T-cell (primary cell): ENCODE results near the gene PLSCR2. TPM values are rescaled to one million over a fixed set of nuclear protein-coding genes. Genes with fewer than 3 reads are reported as not detected.

ENCODE experiments used
- ATAC-seq, 4 experiments: fragments of 200-7000 bp in 3 of 4; fragments of 150-1000 bp in 1 of 4; cut with Tn5 transposase; replicated peaks in 1 of 4; 1 replicate in 3 of 4; 2 replicates in 1 of 4; pipeline ENCODE4 v1.10.0; 2021; ENCODE audit warnings: moderate library complexity in 3 of 4, mild to moderate bottlenecking in 2 of 4, moderate number of reproducible peaks in 1 of 4
- CTCF ChIA-PET, 2 donors: fragments of 300-600 bp; sonication (Branson Sonifier 250); formaldehyde crosslinking; loops; one replicate each; lab custom pipeline; 2022; ENCODE audit warnings: antibody characterized with exemption in 2 of 2; lab: Charles Lee
- POLR2A ChIA-PET, 2 donors: fragments of 300-600 bp; sonication (Branson Sonifier 250); formaldehyde crosslinking; loops; one replicate each; lab custom pipeline; 2022; ENCODE audit warnings: antibody characterized with exemption in 2 of 2; lab: Charles Lee
- DNase-seq, 35 experiments: peaks; one replicate each; pipeline versions ENCODE4 v3.0.0 to v3.0.0-alpha.2; 2013 to 2023
- H3K27ac ChIP-seq: one replicate; pipeline ENCODE4 v1.5.1; 2013; ENCODE audit warnings: low read length
- H3K27me3 ChIP-seq, 2 experiments: replicated peaks in 1 of 2; 1 replicate in 1 of 2; 2 replicates in 1 of 2; pipeline versions ENCODE4 v1.6.1 to v1.7.0; 2013; ENCODE audit warnings: low read length in 1 of 2, mixed read lengths in 1 of 2; ENCODE audit not compliant: control insufficient read depth in 2 of 2, insufficient read depth in 2 of 2; ENCODE audit errors: extremely low read depth in 1 of 2
- H3K36me3 ChIP-seq, 2 donors: 1 replicate in 1 of 2; 2 replicates in 1 of 2; pipeline versions ENCODE4 v1.6.1 to v1.7.0; 2013; ENCODE audit warnings: low read length in 1 of 2; ENCODE audit not compliant: control insufficient read depth in 2 of 2, insufficient read depth in 1 of 2; ENCODE audit errors: extremely low read depth in 1 of 2
- H3K4me1 ChIP-seq, 2 experiments: 1 replicate in 1 of 2; 2 replicates in 1 of 2; pipeline versions ENCODE4 v1.6.1 to v1.7.0; 2013; ENCODE audit warnings: low read length in 2 of 2, mixed read lengths in 1 of 2; ENCODE audit not compliant: insufficient read depth in 2 of 2, control insufficient read depth in 1 of 2; ENCODE audit errors: extremely low read depth in 1 of 2
- H3K4me3 ChIP-seq, 2 donors: 1 replicate in 1 of 2; 2 replicates in 1 of 2; pipeline versions ENCODE4 v1.5.1 to v1.7.0; 2013; ENCODE audit warnings: mild to moderate bottlenecking in 2 of 2, low read length in 1 of 2, moderate library complexity in 1 of 2; ENCODE audit not compliant: control insufficient read depth in 1 of 2; ENCODE audit errors: extremely low read depth in 1 of 2
- H3K9me3 ChIP-seq: 2 replicates; pipeline ENCODE4 v1.7.0; 2013
- H3K27ac Mint-ChIP-seq, 2 donors: one replicate each; pipeline ENCODE4 v1.8.0; 2020 to 2021; ENCODE audit warnings: mild to moderate bottlenecking in 2 of 2, mixed read lengths in 2 of 2
- H3K27me3 Mint-ChIP-seq, 2 donors: one replicate each; pipeline ENCODE4 v1.8.0; 2021 to 2022; ENCODE audit warnings: mixed read lengths in 2 of 2
- H3K36me3 Mint-ChIP-seq: one replicate; pipeline ENCODE4 v1.8.0; 2021; ENCODE audit warnings: mixed read lengths
- H3K4me1 Mint-ChIP-seq, 3 donors: one replicate each; pipeline ENCODE4 v1.8.0; 2020 to 2022; ENCODE audit warnings: mixed read lengths in 3 of 3, mild to moderate bottlenecking in 1 of 3
- H3K4me3 Mint-ChIP-seq, 3 donors: one replicate each; pipeline ENCODE4 v1.8.0; 2020 to 2022; ENCODE audit warnings: mild to moderate bottlenecking in 3 of 3, mixed read lengths in 3 of 3, moderate library complexity in 3 of 3
- H3K9me3 Mint-ChIP-seq, 3 donors: one replicate each; pipeline ENCODE4 v1.8.0; 2020 to 2022; ENCODE audit warnings: mixed read lengths in 3 of 3
- WGBS: methylation state at CpG from one replicate; pipeline ENCODE4 v1.1.5; 2013; ENCODE audit warnings: missing lambda C conversion rate; ENCODE audit not compliant: insufficient coverage; 5-methylcytosine and 5-hydroxymethylcytosine counted together
- total RNA-seq, 35 experiments: library from RNA in 6 of 35; stranded (reverse) in 6 of 35; fragments of 120-200 nt in 1 of 35; gene quantifications; one replicate each; pipeline versions ENCODE4 v1.2.1 to v1.2.4 and lab custom pipeline; 2013 to 2026

PLSCR2 gene
- total RNA-seq, 5 donors from 2014 or later (not counting 1 experiment from before 2014, with no cell fraction given) = 0.63 to 1.2 TPM; not detected in 3

DNA sequence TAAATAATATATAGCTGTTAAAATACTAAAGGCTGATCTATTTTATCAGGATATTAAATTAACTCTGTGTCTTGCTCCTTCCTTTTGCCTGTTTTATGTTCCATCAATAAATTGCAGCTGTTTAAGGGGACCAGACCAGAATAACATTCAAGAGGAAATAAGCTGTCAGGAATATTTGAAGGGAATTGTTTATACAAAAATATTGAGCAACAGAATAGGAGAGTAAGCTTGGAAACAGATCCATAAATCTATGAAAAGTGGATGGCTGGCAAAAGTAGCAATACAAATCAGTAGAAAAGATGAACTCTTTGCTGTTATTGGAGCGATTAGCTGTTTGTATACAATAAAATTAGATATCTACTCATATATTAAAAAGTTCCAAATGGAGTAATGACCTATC is 36.2 kb upstream of the PLSCR2 start:
- Mint-ChIP-seq H3K27ac (no peak overlapping the region), H3K9me3 (no peaks in the 10 kb centered on the region), H3K36me3 (peaks cover 19% of the 10 kb centered on the region), H3K4me3 (no peak overlapping the region), H3K4me1 (no peaks in the 10 kb centered on the region), H3K27me3 (no peaks in the 10 kb centered on the region)
- H3K4me3 ChIP-seq = no peak overlapping the region
- no peaks in the 10 kb centered on the region for H3K4me1 ChIP-seq
- DNase-seq (no peak), ATAC-seq (no peak)
- no peak overlapping the region for H3K27ac ChIP-seq
- no CpG with 5 or more reads among the region's 1 CpG for WGBS
- no peaks in the 10 kb centered on the region for H3K36me3 ChIP-seq
- no peaks in the 10 kb centered on the region for H3K27me3 ChIP-seq
- ChIA-PET CTCF (no interaction called here), POLR2A (no interaction called here)
- no peaks in the 10 kb centered on the region for H3K9me3 ChIP-seq

DNA sequence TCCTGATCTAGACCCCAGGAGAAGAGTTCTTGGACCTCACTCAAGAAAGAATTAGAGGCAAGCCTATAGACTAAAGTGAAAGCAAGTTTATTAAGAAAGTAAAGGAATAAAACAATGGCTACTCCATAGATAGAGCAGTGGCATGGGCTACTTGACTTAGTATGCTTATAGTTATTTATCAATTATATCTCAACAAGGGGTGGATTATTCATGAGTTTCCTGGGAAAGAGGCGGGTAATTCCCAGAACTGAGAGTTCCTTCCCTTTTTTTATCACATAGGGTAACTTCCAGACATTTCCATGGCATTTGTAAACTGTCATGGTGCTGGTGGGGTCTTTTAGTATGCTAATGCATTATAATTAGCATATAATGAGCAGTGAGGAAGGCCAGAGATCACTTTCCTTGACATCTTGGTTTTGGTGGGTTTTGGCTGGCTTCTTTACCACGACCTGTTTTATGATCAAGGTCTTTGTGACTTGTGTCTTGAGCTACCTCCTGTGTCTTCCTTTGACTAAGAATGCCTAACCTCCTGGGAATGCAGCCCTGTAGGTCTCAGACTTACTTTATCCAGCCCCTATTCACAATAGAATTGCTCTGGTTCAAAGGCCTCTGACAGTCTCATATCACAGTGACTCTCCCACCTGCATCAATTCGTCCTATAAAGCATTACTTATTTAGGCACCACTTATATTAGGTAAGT is 35.3 kb upstream of the PLSCR2 start:
- Mint-ChIP-seq H3K36me3 (peaks cover 14% of the 10 kb centered on the region), H3K27me3 (no peaks in the 10 kb centered on the region), H3K4me1 (no peaks in the 10 kb centered on the region), H3K27ac (no peak overlapping the region), H3K4me3 (no peak overlapping the region), H3K9me3 (no peaks in the 10 kb centered on the region)
- no peaks in the 10 kb centered on the region for H3K4me1 ChIP-seq
- H3K27me3 ChIP-seq = no peaks in the 10 kb centered on the region
- H3K9me3 ChIP-seq = no peaks in the 10 kb centered on the region
- H3K4me3 ChIP-seq = no peak overlapping the region
- DNase-seq (no peak), ATAC-seq (no peak)
- CTCF ChIA-PET = no interaction called here
- H3K36me3 ChIP-seq = no peaks in the 10 kb centered on the region
- WGBS = no CpG with 5 or more reads among the region's 3 CpGs
- no peak overlapping the region for H3K27ac ChIP-seq
- POLR2A ChIA-PET = interaction anchor here in 1 of 2 donors (0.6 kb wide), 1 partner anchor 19 kb away, joined by 3 read pairs; no protein-coding TSS in a partner anchor

DNA sequence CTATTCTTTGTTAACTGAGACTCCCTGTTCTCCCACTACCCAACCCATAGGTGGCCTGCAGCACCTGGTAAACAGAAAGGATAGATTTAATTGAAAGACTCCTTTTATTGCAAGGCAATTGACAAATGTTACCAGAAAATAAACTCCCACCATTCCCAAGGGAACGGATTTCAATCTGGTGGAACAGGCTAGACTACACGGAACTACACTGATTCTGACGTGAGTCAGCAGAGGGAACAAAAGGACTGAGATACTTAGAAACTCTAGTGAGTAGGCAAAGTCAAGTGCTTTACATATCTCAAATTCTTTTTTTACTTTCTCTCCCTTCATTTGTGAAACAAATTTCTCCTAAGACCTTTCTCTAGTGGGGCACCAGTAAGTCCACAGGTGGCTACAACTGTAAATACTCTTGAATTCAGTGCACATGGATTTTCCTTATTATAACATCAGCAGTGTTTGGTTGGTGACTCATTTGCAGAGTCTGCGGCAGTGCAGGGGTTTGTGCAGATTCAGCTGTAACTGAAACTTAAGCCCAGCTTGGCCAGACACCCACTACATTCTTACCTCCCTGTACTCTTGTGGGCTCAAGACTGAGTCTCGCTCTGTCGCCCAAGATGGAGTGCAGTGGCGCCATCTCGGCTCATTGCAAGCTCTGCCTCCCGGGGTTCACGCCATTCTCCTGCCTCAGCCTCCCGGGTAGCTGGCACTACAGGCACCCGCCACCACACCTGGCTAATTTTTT is 34.3 kb upstream of the PLSCR2 start:
- H3K9me3 ChIP-seq = no peaks in the 10 kb centered on the region
- H3K4me3 ChIP-seq = no peak overlapping the region
- H3K4me1 ChIP-seq = no peaks in the 10 kb centered on the region
- ATAC-seq = no peak
- no peaks in the 10 kb centered on the region for H3K27me3 Mint-ChIP-seq
- peaks cover 0 to 3% (median 2%) of the 10 kb centered on the region in 3 donors for H3K4me1 Mint-ChIP-seq
- no peaks in the 10 kb centered on the region for H3K27me3 ChIP-seq
- H3K36me3 ChIP-seq = no peaks in the 10 kb centered on the region
- CTCF ChIA-PET = no interaction called here
- no peak for DNase-seq
- no peak overlapping the region for H3K4me3 Mint-ChIP-seq
- no peaks in the 10 kb centered on the region for H3K9me3 Mint-ChIP-seq
- no peak overlapping the region for H3K27ac Mint-ChIP-seq
- 77% methylated on average over 8 of the region's 12 CpGs for WGBS
- peaks cover 14% of the 10 kb centered on the region for H3K36me3 Mint-ChIP-seq
- POLR2A ChIA-PET = interaction anchor here in 1 of 2 donors (0.6 kb wide), 1 partner anchor 18 kb away, joined by 3 read pairs; no protein-coding TSS in a partner anchor
- H3K27ac ChIP-seq = no peak overlapping the region

DNA sequence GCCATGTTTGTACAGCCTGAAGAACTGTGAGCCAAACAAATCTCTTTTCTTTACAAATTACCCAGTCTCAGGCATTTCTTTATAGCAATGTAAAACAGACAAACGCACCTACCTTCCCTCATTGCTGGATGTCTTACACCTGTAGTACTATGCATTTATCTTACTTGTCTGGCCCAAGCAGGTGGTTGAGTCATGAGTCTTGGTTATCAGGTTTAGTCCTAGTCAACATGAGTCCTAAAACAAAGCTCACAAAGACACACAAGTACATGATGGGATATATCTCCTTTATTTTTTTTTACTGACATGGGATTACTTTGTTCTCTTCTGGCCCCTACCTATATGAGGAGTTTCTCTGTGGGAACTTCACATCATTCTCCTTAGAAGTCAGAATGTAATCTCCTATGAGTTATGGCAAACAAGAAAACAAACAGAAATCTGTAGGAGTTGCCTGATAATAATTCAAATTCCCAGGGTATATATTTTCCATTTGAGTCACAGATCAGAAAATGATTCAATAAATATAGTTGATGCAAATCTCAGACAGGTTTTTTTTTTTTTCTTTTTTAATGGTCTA is 33.6 kb upstream of the PLSCR2 start:
- no peaks in the 10 kb centered on the region for H3K9me3 ChIP-seq
- H3K4me3 ChIP-seq = no peak overlapping the region
- Mint-ChIP-seq H3K27me3 (no peaks in the 10 kb centered on the region), H3K36me3 (peaks cover 10% of the 10 kb centered on the region), H3K4me3 (no peak overlapping the region), H3K27ac (no peak overlapping the region), H3K9me3 (peaks cover 0 to under 1% (median 0%) of the 10 kb centered on the region in 3 donors), H3K4me1 (peaks cover 5 to 9% (median 8%) of the 10 kb centered on the region in 3 donors)
- DNase-seq (no peak), ATAC-seq (no peak)
- ChIA-PET POLR2A (no interaction called here), CTCF (no interaction called here)
- WGBS = no CpG with 5 or more reads among the region's 1 CpG
- no peak overlapping the region for H3K27ac ChIP-seq
- H3K36me3 ChIP-seq = no peaks in the 10 kb centered on the region
- peaks cover 0 to 3% of the 10 kb centered on the region in 2 experiments for H3K4me1 ChIP-seq
- no peaks in the 10 kb centered on the region for H3K27me3 ChIP-seq

DNA sequence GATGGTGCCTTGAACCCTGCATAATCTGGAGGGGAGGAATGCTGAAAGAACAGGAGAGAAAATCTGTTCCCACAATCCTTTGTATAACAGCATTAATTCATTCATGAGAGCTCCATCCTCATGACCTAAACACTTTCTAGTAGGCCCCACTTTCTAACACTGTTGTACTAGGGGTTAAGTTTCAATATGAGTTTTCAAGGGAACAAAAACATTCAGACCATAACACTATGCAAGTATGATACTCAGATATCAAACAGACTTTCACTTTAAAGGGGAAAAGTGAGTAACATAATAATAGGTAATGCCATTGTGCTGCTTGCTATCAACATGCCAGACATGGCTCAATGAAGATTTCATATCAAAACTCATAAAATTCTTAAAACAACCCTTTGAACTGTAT is 32.4 kb upstream of the PLSCR2 start:
- Histone ChIP-seq H3K9me3 (no peaks in the 10 kb centered on the region), H3K36me3 (no peaks in the 10 kb centered on the region), H3K4me3 (no peak overlapping the region), H3K27me3 (no peaks in the 10 kb centered on the region), H3K4me1 (peaks cover 0 to 5% of the 10 kb centered on the region in 2 experiments), H3K27ac (no peak overlapping the region)
- peaks cover 8 to 12% (median 9%) of the 10 kb centered on the region in 3 donors for H3K4me1 Mint-ChIP-seq
- ChIA-PET CTCF (no interaction called here), POLR2A (no interaction called here)
- H3K27ac Mint-ChIP-seq = no peak overlapping the region
- ATAC-seq (no peak), DNase-seq (no peak)
- no peak overlapping the region for H3K4me3 Mint-ChIP-seq
- peaks cover 10% of the 10 kb centered on the region for H3K36me3 Mint-ChIP-seq
- no peaks in the 10 kb centered on the region for H3K27me3 Mint-ChIP-seq
- H3K9me3 Mint-ChIP-seq = peaks cover 0 to 3% (median 0%) of the 10 kb centered on the region in 3 donors

DNA sequence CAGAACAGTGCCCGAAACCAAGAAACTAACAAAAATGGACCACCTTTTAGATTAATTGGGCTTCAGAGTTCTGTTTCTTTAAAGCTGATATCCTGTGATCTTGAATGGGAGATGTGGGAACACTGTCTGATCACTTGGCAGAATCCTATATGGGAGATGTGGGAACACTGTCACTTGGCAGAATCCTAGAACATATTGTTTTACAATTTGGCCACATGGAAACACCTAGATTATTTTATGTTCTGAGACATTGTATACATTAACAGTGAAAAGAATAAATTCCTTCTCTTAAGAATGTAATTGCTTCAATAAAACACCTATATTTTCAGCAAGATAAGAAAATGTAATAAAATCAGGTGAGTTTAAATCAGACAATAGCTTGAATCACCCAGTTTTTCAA is 30.3 kb upstream of the PLSCR2 start:
- Mint-ChIP-seq H3K4me1 (peaks cover 9 to 14% (median 10%) of the 10 kb centered on the region in 3 donors), H3K27ac (no peak overlapping the region), H3K27me3 (no peaks in the 10 kb centered on the region), H3K4me3 (no peak overlapping the region), H3K36me3 (peaks cover 10% of the 10 kb centered on the region), H3K9me3 (peaks cover 0 to 3% (median 0%) of the 10 kb centered on the region in 3 donors)
- H3K36me3 ChIP-seq = no peaks in the 10 kb centered on the region
- no peak overlapping the region for H3K4me3 ChIP-seq
- ChIA-PET CTCF (no interaction called here), POLR2A (interaction anchor here in 1 of 2 donors (0.6 kb wide), 1 partner anchor 16 kb away, joined by 4 read pairs; no protein-coding TSS in a partner anchor)
- DNase-seq = no peak
- no CpG with 5 or more reads among the region's 1 CpG for WGBS
- H3K4me1 ChIP-seq = peaks cover 0 to 5% of the 10 kb centered on the region in 2 experiments
- no peaks in the 10 kb centered on the region for H3K9me3 ChIP-seq
- no peak for ATAC-seq
- H3K27ac ChIP-seq = no peak overlapping the region
- no peaks in the 10 kb centered on the region for H3K27me3 ChIP-seq
